GM12892 (cell line): ENCODE results near the gene FBXW8.

Experiments
- POLR2A ChIP-seq: IDR thresholded peaks from 2 replicates; pipeline ENCODE4 v1.6.1; 2011; ENCODE audit warnings: low read depth, low read length, control low read depth
- POLR2AphosphoS5 ChIP-seq: IDR thresholded peaks from 2 replicates; pipeline ENCODE4 v1.6.1; 2011; ENCODE audit warnings: low read depth, low read length, control low read depth
- TAF1 ChIP-seq: IDR thresholded peaks from 2 replicates; pipeline ENCODE4 v1.6.1; 2011; ENCODE audit warnings: low read depth, mild to moderate bottlenecking, control low read depth, low read length, borderline replicate concordance

GRCh38 chr12:116937640-116938039 lies 26.9 kb downstream of the FBXW8 start:
- no peak for TF ChIP-seq POLR2AphosphoS5
- TF ChIP-seq POLR2A: no peak
- TF ChIP-seq TAF1: no peak
